Kidney epithelial cell (primary cell): Measurements from ENCODE around the gene CSF2. TPM values are rescaled to one million over a fixed set of nuclear protein-coding genes. Genes with fewer than 3 reads are reported as not detected.
A peak's percentile ranks its signal among the peaks of the same experiment; 100 is the strongest.

Source experiments
- DNase-seq: peaks from one replicate; pipeline ENCODE4 v3.0.0-alpha.2; 2010; ENCODE audit warnings: low read depth
- H3K27me3 ChIP-seq: 2 replicates; pipeline ENCODE4 v1.6.0; 2011; ENCODE audit warnings: low read length; ENCODE audit not compliant: control insufficient read depth, insufficient read depth
- H3K36me3 ChIP-seq: 2 replicates; pipeline ENCODE4 v1.5.1; 2011; ENCODE audit warnings: low read length; ENCODE audit not compliant: control insufficient read depth, insufficient read depth
- H3K4me3 ChIP-seq: 2 replicates; pipeline ENCODE4 v1.5.1; 2011; ENCODE audit warnings: low read depth, mild to moderate bottlenecking, control low read depth, low read length
- total RNA-seq: library from RNA; depleted of rRNA; stranded (reverse); fragments of >200 nt; gene quantifications from 2 replicates; pipeline ENCODE4 v1.2.3, GENCODE V29; 2015
- TF ChIP-seq, protein P1 (sequence below): IDR thresholded peaks from 2 replicates; pipeline ENCODE4 v1.5.1; 2011; ENCODE audit warnings: mild to moderate bottlenecking, moderate library complexity, low read length, control low read depth, inconsistent platforms; ENCODE audit not compliant: insufficient read depth, poor library complexity, severe bottlenecking

CSF2 gene
- total RNA-seq, 1 donor from 2014 or later, result 10.5 TPM

GRCh38 chr5:132099905-132100304 lies 26.3 kb downstream of the CSF2 start:
- no peak for DNase-seq
- H3K36me3 ChIP-seq, result no peaks in the 10 kb centered on the region
- no peaks in the 10 kb centered on the region for H3K27me3 ChIP-seq

DNA sequence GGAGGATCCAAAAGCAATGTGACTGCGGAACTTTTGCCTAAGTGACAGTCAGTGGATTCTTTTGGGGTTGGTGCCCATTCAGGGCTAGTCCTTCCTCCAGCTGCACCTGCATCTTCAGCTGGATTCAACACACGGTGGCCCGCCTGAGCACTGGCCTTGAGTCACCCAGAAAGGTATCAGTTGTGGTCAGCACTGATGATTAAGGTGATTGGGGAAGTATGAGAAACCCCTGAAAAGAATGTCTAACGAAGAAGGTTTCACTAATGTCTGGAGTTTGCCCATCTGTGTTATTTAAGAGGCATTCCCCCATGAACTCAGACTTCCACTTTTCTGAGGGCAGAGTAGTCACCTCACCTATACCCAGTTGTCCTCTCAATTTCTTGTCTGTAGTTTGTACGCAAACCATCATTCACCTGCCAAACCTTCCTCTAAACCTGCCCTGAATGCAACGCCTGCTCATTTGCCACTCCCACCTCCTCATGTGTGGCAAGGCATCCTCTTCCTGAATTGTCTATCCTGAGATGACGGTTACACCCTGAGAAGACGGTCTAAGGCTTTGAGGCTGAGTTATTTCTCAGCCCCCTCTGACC lies 27.2 kb downstream of the CSF2 start:
- TF ChIP-seq, protein P1, sequence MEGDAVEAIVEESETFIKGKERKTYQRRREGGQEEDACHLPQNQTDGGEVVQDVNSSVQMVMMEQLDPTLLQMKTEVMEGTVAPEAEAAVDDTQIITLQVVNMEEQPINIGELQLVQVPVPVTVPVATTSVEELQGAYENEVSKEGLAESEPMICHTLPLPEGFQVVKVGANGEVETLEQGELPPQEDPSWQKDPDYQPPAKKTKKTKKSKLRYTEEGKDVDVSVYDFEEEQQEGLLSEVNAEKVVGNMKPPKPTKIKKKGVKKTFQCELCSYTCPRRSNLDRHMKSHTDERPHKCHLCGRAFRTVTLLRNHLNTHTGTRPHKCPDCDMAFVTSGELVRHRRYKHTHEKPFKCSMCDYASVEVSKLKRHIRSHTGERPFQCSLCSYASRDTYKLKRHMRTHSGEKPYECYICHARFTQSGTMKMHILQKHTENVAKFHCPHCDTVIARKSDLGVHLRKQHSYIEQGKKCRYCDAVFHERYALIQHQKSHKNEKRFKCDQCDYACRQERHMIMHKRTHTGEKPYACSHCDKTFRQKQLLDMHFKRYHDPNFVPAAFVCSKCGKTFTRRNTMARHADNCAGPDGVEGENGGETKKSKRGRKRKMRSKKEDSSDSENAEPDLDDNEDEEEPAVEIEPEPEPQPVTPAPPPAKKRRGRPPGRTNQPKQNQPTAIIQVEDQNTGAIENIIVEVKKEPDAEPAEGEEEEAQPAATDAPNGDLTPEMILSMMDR, result no peak
- peak; percentile 25 for DNase-seq
- H3K27me3 ChIP-seq, result no peaks in the 10 kb centered on the region
- no peak overlapping the region for H3K4me3 ChIP-seq
- H3K36me3 ChIP-seq, result no peaks in the 10 kb centered on the region

More at GRCh38 chr5:132099905-132100304, 26.3 kb downstream of the CSF2 start:
- TF ChIP-seq, protein P1, result no peak
- no peak overlapping the region for H3K4me3 ChIP-seq

- no peak overlapping the region for H3K4me3 ChIP-seq
- TF ChIP-seq, protein P1, result no peak
Measured at GRCh38 chr5:132101385-132101880, 27.8 kb downstream of the CSF2 start.

GRCh38 chr5:132102101-132102701 lies 28.6 kb downstream of the CSF2 start:
- Histone ChIP-seq H3K27me3 (no peaks in the 10 kb centered on the region), H3K36me3 (no peaks in the 10 kb centered on the region), H3K4me3 (no peak overlapping the region)
- TF ChIP-seq, protein P1, result no peak
- no peak for DNase-seq

More at GRCh38 chr5:132101385-132101880, 27.8 kb downstream of the CSF2 start:
- H3K36me3 ChIP-seq, result no peaks in the 10 kb centered on the region
- no peak for DNase-seq
- no peaks in the 10 kb centered on the region for H3K27me3 ChIP-seq

GRCh38 chr5:132102944-132103331 lies 29.3 kb downstream of the CSF2 start:
- Histone ChIP-seq H3K27me3 (no peaks in the 10 kb centered on the region), H3K36me3 (no peaks in the 10 kb centered on the region), H3K4me3 (no peak overlapping the region)
- DNase-seq, result no peak
- TF ChIP-seq, protein P1, result no peak

GRCh38 chr5:132103332-132103951 lies 29.9 kb downstream of the CSF2 start:
- Histone ChIP-seq H3K36me3 (no peaks in the 10 kb centered on the region), H3K27me3 (no peaks in the 10 kb centered on the region), H3K4me3 (no peak overlapping the region)
- peak; percentile 91 for DNase-seq
- TF ChIP-seq, protein P1, result peak; percentile 10
